KOPT-K1 (cell line): Measurements from ENCODE around the gene SRD5A1.

Experiments
- H3K27ac ChIP-seq: fragments of 200-600 bp; sonication (generic); 2 replicates; pipeline ENCODE4 v1.5.1; 2016; ENCODE audit warnings: antibody characterized with exemption, mild to moderate bottlenecking, low read depth, low read length; ENCODE audit not compliant: poor library complexity, severe bottlenecking
- H3K36me3 ChIP-seq: fragments of 200-600 bp; sonication (generic); 2 replicates; pipeline ENCODE4 v1.5.1; 2017; ENCODE audit warnings: antibody characterized with exemption, mild to moderate bottlenecking, low read length, moderate library complexity; ENCODE audit not compliant: insufficient read depth
- H3K9me3 ChIP-seq: fragments of 200-600 bp; sonication (generic); 2 replicates; pipeline ENCODE4 v1.5.1; 2017; ENCODE audit warnings: antibody characterized with exemption, low read length, mild to moderate bottlenecking; ENCODE audit not compliant: insufficient read depth, poor library complexity, severe bottlenecking

The SRD5A1 gene

DNA sequence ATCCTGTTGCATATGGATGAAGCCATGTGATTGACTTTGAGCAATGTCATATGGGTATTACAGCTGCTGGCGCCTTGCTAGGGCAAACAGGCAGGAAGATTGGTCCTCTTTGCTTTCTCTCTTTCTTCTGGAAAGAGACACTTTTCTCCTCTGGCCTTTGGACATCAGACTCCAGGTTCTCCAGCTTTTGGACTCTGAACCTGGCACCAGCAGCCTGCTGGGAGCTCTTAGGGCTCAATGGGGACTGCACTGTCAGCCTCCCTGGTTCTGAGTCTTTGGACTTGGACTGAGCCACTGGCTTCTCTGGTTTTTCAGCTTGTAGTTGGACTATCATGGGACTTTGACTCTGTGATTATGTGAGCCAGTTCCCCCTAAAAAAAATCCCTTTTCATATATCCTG lies 45.1 kb downstream of the SRD5A1 start:
- Histone ChIP-seq H3K36me3 (no peaks in the 10 kb centered on the region), H3K9me3 (no peaks in the 10 kb centered on the region), H3K27ac (no peak overlapping the region)

- Histone ChIP-seq H3K36me3 (no peaks in the 10 kb centered on the region), H3K27ac (no peak overlapping the region)
Measured at GRCh38 chr5:6680922-6681321, 47.7 kb downstream of the SRD5A1 start.

GRCh38 chr5:6681682-6682081 lies 48.4 kb downstream of the SRD5A1 start:
- Histone ChIP-seq H3K36me3 (no peaks in the 10 kb centered on the region), H3K27ac (no peak overlapping the region), H3K9me3 (no peaks in the 10 kb centered on the region)

More at GRCh38 chr5:6680922-6681321, 47.7 kb downstream of the SRD5A1 start:
- no peaks in the 10 kb centered on the region for H3K9me3 ChIP-seq

GRCh38 chr5:6682239-6682638 lies 49.0 kb downstream of the SRD5A1 start:
- H3K27ac ChIP-seq = no peak overlapping the region
- no peaks in the 10 kb centered on the region for H3K9me3 ChIP-seq
- no peaks in the 10 kb centered on the region for H3K36me3 ChIP-seq

DNA sequence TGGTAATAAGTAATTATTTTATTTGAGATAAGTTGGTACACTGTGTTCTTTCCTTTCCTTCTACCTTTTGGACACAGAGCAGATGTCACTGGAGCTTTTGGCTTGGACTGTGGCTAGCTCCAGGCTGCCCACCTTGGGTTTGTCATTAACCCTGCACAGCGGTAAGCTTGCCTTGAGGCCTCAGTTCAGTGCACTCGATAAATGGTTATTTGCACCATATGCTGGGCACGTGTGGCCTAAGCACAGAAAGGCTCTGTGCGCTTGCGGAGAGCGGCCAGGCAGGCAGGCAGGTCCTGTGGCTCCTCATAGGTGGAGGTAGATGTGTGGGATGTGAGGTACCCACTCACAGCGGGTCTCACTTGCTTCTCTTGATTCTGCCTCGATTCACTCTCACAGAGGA lies 50.0 kb downstream of the SRD5A1 start:
- no peaks in the 10 kb centered on the region for H3K9me3 ChIP-seq
- no peaks in the 10 kb centered on the region for H3K36me3 ChIP-seq
- no peak overlapping the region for H3K27ac ChIP-seq

DNA sequence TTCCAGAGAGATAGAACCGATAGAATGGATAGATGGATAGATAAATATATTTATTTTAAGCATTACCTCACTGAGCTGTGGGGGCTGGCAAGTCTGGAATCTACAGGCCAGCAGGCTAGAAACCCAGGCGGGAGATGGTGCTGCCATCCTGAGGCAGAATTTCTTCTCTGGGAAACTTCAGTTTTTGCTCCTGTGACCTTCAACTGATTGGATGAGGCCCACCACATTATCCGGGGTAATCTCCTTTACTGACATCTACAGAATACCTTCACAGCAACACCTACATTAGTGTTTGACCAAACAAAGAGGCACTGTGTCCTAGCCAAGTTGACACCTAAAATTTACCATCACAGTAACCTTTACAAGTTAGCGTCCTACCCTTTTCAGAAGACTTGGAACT lies 50.8 kb downstream of the SRD5A1 start:
- Histone ChIP-seq H3K36me3 (no peaks in the 10 kb centered on the region), H3K9me3 (no peaks in the 10 kb centered on the region), H3K27ac (no peak overlapping the region)

- H3K36me3 ChIP-seq = no peaks in the 10 kb centered on the region
- no peaks in the 10 kb centered on the region for H3K9me3 ChIP-seq
- no peak overlapping the region for H3K27ac ChIP-seq
Measured at GRCh38 chr5:6686501-6686900, 53.3 kb downstream of the SRD5A1 start.

DNA sequence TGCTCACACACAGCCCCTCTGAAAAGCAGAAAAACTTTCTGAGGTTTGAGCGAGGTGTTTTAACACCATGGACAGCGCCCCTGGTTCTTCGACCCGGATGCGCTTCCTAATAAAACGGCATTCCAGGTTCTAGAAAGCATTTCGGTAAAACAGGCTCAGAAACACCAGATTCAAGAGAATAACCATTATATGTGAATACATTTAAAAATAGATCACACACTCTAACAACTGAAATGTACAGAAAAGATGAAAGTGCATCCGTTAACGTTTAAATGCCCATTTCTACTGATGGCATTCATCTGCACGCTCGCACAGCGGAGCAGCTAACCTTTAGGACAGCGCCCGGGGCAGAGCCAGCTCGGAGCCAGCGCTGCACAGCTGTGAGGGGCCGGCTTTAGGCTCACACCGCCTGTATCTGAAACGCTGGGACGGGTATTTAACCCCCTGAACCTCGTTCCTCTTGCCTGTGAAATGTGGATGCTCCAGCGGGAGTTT lies 53.7 kb downstream of the SRD5A1 start:
- Histone ChIP-seq H3K36me3 (no peaks in the 10 kb centered on the region), H3K9me3 (no peaks in the 10 kb centered on the region), H3K27ac (no peak overlapping the region)

- Histone ChIP-seq H3K27ac (no peak overlapping the region), H3K9me3 (no peaks in the 10 kb centered on the region), H3K36me3 (no peaks in the 10 kb centered on the region)
Measured at GRCh38 chr5:6687505-6687904, 54.3 kb downstream of the SRD5A1 start.

GRCh38 chr5:6692906-6693305 lies 59.7 kb downstream of the SRD5A1 start:
- Histone ChIP-seq H3K36me3 (no peaks in the 10 kb centered on the region), H3K27ac (no peak overlapping the region)

GRCh38 chr5:6698696-6699095 lies 65.5 kb downstream of the SRD5A1 start:
- no peaks in the 10 kb centered on the region for H3K9me3 ChIP-seq
- H3K36me3 ChIP-seq = no peaks in the 10 kb centered on the region
- no peak overlapping the region for H3K27ac ChIP-seq

More at GRCh38 chr5:6692906-6693305, 59.7 kb downstream of the SRD5A1 start:
- H3K9me3 ChIP-seq = no peaks in the 10 kb centered on the region

- H3K9me3 ChIP-seq = no peaks in the 10 kb centered on the region
- no peaks in the 10 kb centered on the region for H3K36me3 ChIP-seq
- H3K27ac ChIP-seq = no peak overlapping the region
Measured at GRCh38 chr5:6699357-6699756, 66.1 kb downstream of the SRD5A1 start.

- H3K36me3 ChIP-seq = no peaks in the 10 kb centered on the region
- H3K27ac ChIP-seq = no peak overlapping the region
- no peaks in the 10 kb centered on the region for H3K9me3 ChIP-seq
Measured at GRCh38 chr5:6700074-6700684, 66.9 kb downstream of the SRD5A1 start.

DNA sequence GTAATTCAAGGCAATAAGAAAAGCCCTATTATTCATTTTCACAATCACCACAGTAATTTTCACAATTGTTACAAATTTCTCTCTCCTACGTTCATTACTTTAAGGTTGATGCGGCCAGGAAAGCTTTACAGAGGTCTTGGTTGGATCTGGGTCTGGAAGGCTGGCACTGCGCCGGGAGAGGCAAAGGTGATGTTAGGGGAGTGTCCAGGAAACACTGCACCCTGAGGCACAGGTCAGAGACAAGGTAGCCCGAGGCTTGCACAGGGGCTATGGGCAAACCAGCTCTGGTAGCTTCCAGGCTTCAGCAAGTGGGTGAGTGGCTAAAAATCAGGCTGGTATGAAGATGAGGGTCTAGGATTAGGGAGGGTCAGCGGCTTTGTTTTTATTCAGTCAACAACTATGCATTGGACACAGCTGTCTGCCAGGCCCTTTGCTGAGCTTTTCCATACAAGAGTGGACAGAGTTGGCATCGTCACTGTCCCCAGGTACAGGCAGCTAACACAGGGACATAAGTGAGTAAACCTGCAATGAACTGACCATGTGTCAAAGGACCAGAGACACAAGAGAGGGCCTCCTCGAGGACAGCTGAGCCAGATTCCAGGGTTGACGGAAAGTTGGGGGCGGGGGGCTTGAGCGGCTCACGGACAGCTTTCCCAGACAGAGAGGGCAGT lies 67.6 kb downstream of the SRD5A1 start:
- Histone ChIP-seq H3K27ac (no peak overlapping the region), H3K9me3 (no peaks in the 10 kb centered on the region)

GRCh38 chr5:6701491-6701890 lies 68.3 kb downstream of the SRD5A1 start:
- no peak overlapping the region for H3K27ac ChIP-seq
- no peaks in the 10 kb centered on the region for H3K9me3 ChIP-seq
- H3K36me3 ChIP-seq = no peaks in the 10 kb centered on the region

More for the DNA sequence above, 67.6 kb downstream of the SRD5A1 start:
- no peaks in the 10 kb centered on the region for H3K36me3 ChIP-seq

- no peaks in the 10 kb centered on the region for H3K36me3 ChIP-seq
Measured at GRCh38 chr5:6702633-6703032, 69.4 kb downstream of the SRD5A1 start.

More at GRCh38 chr5:6702633-6703032, 69.4 kb downstream of the SRD5A1 start:
- no peaks in the 10 kb centered on the region for H3K9me3 ChIP-seq
- H3K27ac ChIP-seq = no peak overlapping the region
